Neutrophil (primary cell): Measurements from ENCODE around the gene SLC38A5.

Source experiments
- H3K27ac ChIP-seq: fragments of 200-600 bp; sonication (generic); 2 replicates; pipeline ENCODE4 v1.5.1; 2016; ENCODE audit warnings: mild to moderate bottlenecking, moderate library complexity
- H3K27me3 ChIP-seq: fragments of 200-600 bp; sonication (generic); 2 replicates; pipeline ENCODE4 v1.6.0; 2016; ENCODE audit warnings: mild to moderate bottlenecking
- H3K36me3 ChIP-seq: fragments of 200-600 bp; sonication (generic); 2 replicates; pipeline ENCODE4 v1.5.1; 2017
- H3K4me1 ChIP-seq, 2 experiments: fragments of 200-600 bp in 1 of 2; sonication (generic) in 1 of 2; 1 replicate in 1 of 2; 2 replicates in 1 of 2; pipeline versions ENCODE4 v1.5.1 to v1.6.1; 2013 to 2016; ENCODE audit warnings: low read depth in 1 of 2, low read length in 1 of 2, mild to moderate bottlenecking in 1 of 2, moderate library complexity in 1 of 2; ENCODE audit not compliant: control insufficient read depth in 1 of 2, insufficient read depth in 1 of 2
- H3K4me3 ChIP-seq, 2 experiments: fragments of 200-600 bp in 1 of 2; sonication (generic) in 1 of 2; 1 replicate in 1 of 2; 2 replicates in 1 of 2; pipeline ENCODE4 v1.5.1; 2013 to 2016; ENCODE audit warnings: low read depth in 1 of 2, low read length in 1 of 2, mild to moderate bottlenecking in 1 of 2, moderate library complexity in 1 of 2
- H3K9me3 ChIP-seq: fragments of 200-600 bp; sonication (generic); 2 replicates; pipeline ENCODE4 v1.5.1; 2016
- CTCF ChIP-seq: fragments of 200-600 bp; sonication (generic); IDR thresholded peaks from 2 replicates; pipeline ENCODE4 v1.5.1; 2016; ENCODE audit warnings: antibody characterized with exemption

The SLC38A5 gene

GRCh38 chrX:48482526-48482925 lies 12.5 kb upstream of the SLC38A5 start:
- H3K36me3 ChIP-seq, result peaks cover 17% of the 10 kb centered on the region
- no peak overlapping the region for H3K27ac ChIP-seq
- H3K4me3 ChIP-seq, result no peak overlapping the region
- no peaks in the 10 kb centered on the region for H3K9me3 ChIP-seq
- H3K27me3 ChIP-seq, result no peaks in the 10 kb centered on the region
- TF ChIP-seq CTCF, result no peak
- no peaks in the 10 kb centered on the region for H3K4me1 ChIP-seq

GRCh38 chrX:48480583-48480982 lies 10.5 kb upstream of the SLC38A5 start:
- H3K36me3 ChIP-seq, result peaks cover 17% of the 10 kb centered on the region
- no peak overlapping the region for H3K4me3 ChIP-seq
- no peak overlapping the region for H3K27ac ChIP-seq
- no peak for TF ChIP-seq CTCF
- H3K9me3 ChIP-seq, result no peaks in the 10 kb centered on the region
- H3K4me1 ChIP-seq, result peaks cover 6 to 11% of the 10 kb centered on the region in 2 experiments
- H3K27me3 ChIP-seq, result no peaks in the 10 kb centered on the region

- Histone ChIP-seq H3K36me3 (peaks cover 17% of the 10 kb centered on the region), H3K27me3 (no peaks in the 10 kb centered on the region), H3K27ac (no peak overlapping the region), H3K4me1 (peaks cover 9 to 14% of the 10 kb centered on the region in 2 experiments), H3K9me3 (no peaks in the 10 kb centered on the region), H3K4me3 (no peak overlapping the region)
- TF ChIP-seq CTCF, result no peak
Measured at GRCh38 chrX:48480142-48480541, 10.1 kb upstream of the SLC38A5 start.

- Histone ChIP-seq H3K9me3 (no peaks in the 10 kb centered on the region), H3K27ac (no peak overlapping the region), H3K36me3 (peaks cover 17% of the 10 kb centered on the region), H3K4me3 (no peak overlapping the region), H3K4me1 (peaks cover 9 to 14% of the 10 kb centered on the region in 2 experiments), H3K27me3 (no peaks in the 10 kb centered on the region)
- no peak for TF ChIP-seq CTCF
Measured at GRCh38 chrX:48478806-48479205, 8.7 kb upstream of the SLC38A5 start.

GRCh38 chrX:48477960-48478755 lies 8.1 kb upstream of the SLC38A5 start:
- H3K27ac ChIP-seq, result no peak overlapping the region
- no peak overlapping the region for H3K4me3 ChIP-seq
- H3K36me3 ChIP-seq, result peaks cover 17% of the 10 kb centered on the region
- no peak for TF ChIP-seq CTCF
- peaks cover 9 to 14% of the 10 kb centered on the region in 2 experiments for H3K4me1 ChIP-seq
- no peaks in the 10 kb centered on the region for H3K9me3 ChIP-seq
- H3K27me3 ChIP-seq, result no peaks in the 10 kb centered on the region
